Measurements from ENCODE around the gene MOCOS. TPM values are rescaled to one million over a fixed set of nuclear protein-coding genes. Genes with fewer than 3 reads are reported as not detected.

MOCOS gene
- total RNA-seq, 2 experiments from 2014 or later = not detected

GRCh38 chr18:36141576-36141975 lies 45.7 kb upstream of the MOCOS start:
- Histone ChIP-seq H3K4me3 (ENCODE audit: low read depth, low read length, poor library complexity, severe bottlenecking) (no peak overlapping the region), H3K79me2 (ENCODE audit: insufficient read depth, low read depth, low read length) (no peaks in the 10 kb centered on the region), H2AFZ (ENCODE audit: low read length) (no peak overlapping the region), H3K4me2 (ENCODE audit: low read length) (no peak overlapping the region), H3K9me3 (ENCODE audit: low read length) (no peaks in the 10 kb centered on the region), H3K4me1 (ENCODE audit: insufficient read depth, low read length, poor library complexity, severe bottlenecking) (peaks cover 1% of the 10 kb centered on the region), H3K9me2 (ENCODE audit: insufficient read depth, low read length) (no peaks in the 10 kb centered on the region), H4K20me1 (ENCODE audit: insufficient read depth, low read length) (no peaks in the 10 kb centered on the region), H3K27ac (ENCODE audit: low read depth, low read length, poor library complexity, severe bottlenecking) (no peak overlapping the region), H3K36me3 (ENCODE audit: insufficient read depth, low read length) (peaks cover 78% of the 10 kb centered on the region)
- POLR2A ChIA-PET = no interaction called here
- CTCF ChIA-PET (ENCODE audit: unreplicated experiment) = no interaction called here
- DNase-seq (ENCODE audit: low spot score) = no peak
- BruUV-seq (replicated peaks) = no TSS peak
- intact Hi-C loops (cut with micrococcal nuclease; ENCODE audit: unreplicated experiment) = no loop called here
- TF ChIP-seq EZH2phosphoT487 (IDR thresholded peaks at IDR 0.05; ENCODE audit: borderline replicate concordance, low read depth, low read length) = no peak
- TF ChIP-seq, protein P1, sequence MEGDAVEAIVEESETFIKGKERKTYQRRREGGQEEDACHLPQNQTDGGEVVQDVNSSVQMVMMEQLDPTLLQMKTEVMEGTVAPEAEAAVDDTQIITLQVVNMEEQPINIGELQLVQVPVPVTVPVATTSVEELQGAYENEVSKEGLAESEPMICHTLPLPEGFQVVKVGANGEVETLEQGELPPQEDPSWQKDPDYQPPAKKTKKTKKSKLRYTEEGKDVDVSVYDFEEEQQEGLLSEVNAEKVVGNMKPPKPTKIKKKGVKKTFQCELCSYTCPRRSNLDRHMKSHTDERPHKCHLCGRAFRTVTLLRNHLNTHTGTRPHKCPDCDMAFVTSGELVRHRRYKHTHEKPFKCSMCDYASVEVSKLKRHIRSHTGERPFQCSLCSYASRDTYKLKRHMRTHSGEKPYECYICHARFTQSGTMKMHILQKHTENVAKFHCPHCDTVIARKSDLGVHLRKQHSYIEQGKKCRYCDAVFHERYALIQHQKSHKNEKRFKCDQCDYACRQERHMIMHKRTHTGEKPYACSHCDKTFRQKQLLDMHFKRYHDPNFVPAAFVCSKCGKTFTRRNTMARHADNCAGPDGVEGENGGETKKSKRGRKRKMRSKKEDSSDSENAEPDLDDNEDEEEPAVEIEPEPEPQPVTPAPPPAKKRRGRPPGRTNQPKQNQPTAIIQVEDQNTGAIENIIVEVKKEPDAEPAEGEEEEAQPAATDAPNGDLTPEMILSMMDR (conservative IDR thresholded peaks at IDR 0.05; ENCODE audit: low read length) = no peak

DNA sequence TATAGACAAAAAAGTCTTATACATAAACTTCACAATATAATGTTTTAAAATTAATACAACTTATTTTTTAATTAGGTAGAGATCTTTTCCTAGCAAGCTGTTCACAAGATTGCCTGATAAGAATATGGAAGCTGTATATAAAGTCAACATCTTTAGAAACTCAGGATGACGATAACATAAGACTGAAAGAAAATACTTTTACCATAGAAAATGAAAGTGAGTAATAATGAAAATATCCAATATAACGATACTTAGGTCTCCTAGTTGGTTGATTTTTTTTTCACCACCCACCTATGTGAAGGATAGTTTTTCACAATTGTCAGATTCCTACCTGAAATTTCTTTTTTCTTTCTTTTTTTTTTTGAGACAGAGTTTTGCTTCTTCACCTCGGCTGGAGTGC lies 44.5 kb upstream of the MOCOS start:
- H4K20me1 ChIP-seq (ENCODE audit: insufficient read depth, low read length) = no peaks in the 10 kb centered on the region
- ChIA-PET CTCF (ENCODE audit: unreplicated experiment) (no interaction called here), POLR2A (no interaction called here)
- no peaks in the 10 kb centered on the region for H3K79me2 ChIP-seq (ENCODE audit: insufficient read depth, low read depth, low read length)
- TF ChIP-seq, protein P1 (conservative IDR thresholded peaks at IDR 0.05; ENCODE audit: low read length) = no peak
- no peak for TF ChIP-seq EZH2phosphoT487 (IDR thresholded peaks at IDR 0.05; ENCODE audit: borderline replicate concordance, low read depth, low read length)
- H2AFZ ChIP-seq (ENCODE audit: low read length) = no peak overlapping the region
- no peaks in the 10 kb centered on the region for H3K9me2 ChIP-seq (ENCODE audit: insufficient read depth, low read length)
- BruUV-seq (replicated peaks) = no TSS peak
- no peak overlapping the region for H3K4me3 ChIP-seq (ENCODE audit: low read depth, low read length, poor library complexity, severe bottlenecking)
- peaks cover 7% of the 10 kb centered on the region for H3K4me1 ChIP-seq (ENCODE audit: insufficient read depth, low read length, poor library complexity, severe bottlenecking)
- peaks cover 79% of the 10 kb centered on the region for H3K36me3 ChIP-seq (ENCODE audit: insufficient read depth, low read length)
- no peak overlapping the region for H3K27ac ChIP-seq (ENCODE audit: low read depth, low read length, poor library complexity, severe bottlenecking)
- no peak overlapping the region for H3K4me2 ChIP-seq (ENCODE audit: low read length)
- no peak for DNase-seq (ENCODE audit: low spot score)
- no peaks in the 10 kb centered on the region for H3K9me3 ChIP-seq (ENCODE audit: low read length)
- intact Hi-C loops (cut with micrococcal nuclease; ENCODE audit: unreplicated experiment) = no loop called here

- Histone ChIP-seq H4K20me1 (ENCODE audit: insufficient read depth, low read length) (no peaks in the 10 kb centered on the region), H3K9me2 (ENCODE audit: insufficient read depth, low read length) (no peaks in the 10 kb centered on the region), H3K4me1 (ENCODE audit: insufficient read depth, low read length, poor library complexity, severe bottlenecking) (peaks cover 7% of the 10 kb centered on the region), H2AFZ (ENCODE audit: low read length) (no peak overlapping the region), H3K9me3 (ENCODE audit: low read length) (no peaks in the 10 kb centered on the region), H3K79me2 (ENCODE audit: insufficient read depth, low read depth, low read length) (no peaks in the 10 kb centered on the region), H3K27ac (ENCODE audit: low read depth, low read length, poor library complexity, severe bottlenecking) (no peak overlapping the region), H3K4me2 (ENCODE audit: low read length) (no peak overlapping the region), H3K4me3 (ENCODE audit: low read depth, low read length, poor library complexity, severe bottlenecking) (no peak overlapping the region), H3K36me3 (ENCODE audit: insufficient read depth, low read length) (peaks cover 79% of the 10 kb centered on the region)
- intact Hi-C loops (cut with micrococcal nuclease; ENCODE audit: unreplicated experiment) = no loop called here
- ChIA-PET POLR2A (interaction anchor here (0.5 to 2.3 kb wide), 3 partner anchors 14 to 315 kb away, joined by 4 to 12 read pairs (median 7); no protein-coding TSS in a partner anchor), CTCF (ENCODE audit: unreplicated experiment) (no interaction called here)
- no TSS peak for BruUV-seq (replicated peaks)
- no peak for TF ChIP-seq EZH2phosphoT487 (IDR thresholded peaks at IDR 0.05; ENCODE audit: borderline replicate concordance, low read depth, low read length)
- TF ChIP-seq, protein P1 (conservative IDR thresholded peaks at IDR 0.05; ENCODE audit: low read length) = no peak
- DNase-seq (ENCODE audit: low spot score) = no peak
Observed at GRCh38 chr18:36143391-36143790, 43.9 kb upstream of the MOCOS start.
